Stimulated activated CD4-positive, alpha-beta T cell treated with anti-CD3 and anti-CD28 coated beads, Interleukin-1b, Interleukin-23, amount 100 ng/mL, for 48 hours (primary cell): ENCODE results near the gene NHP2.
"Not testable (repeated sequence)": the region's sequence is repeated elsewhere in the genome, so short reads cannot be mapped to it uniquely, and the experiment has no call there.

Experiments used
- DNase-seq: peaks from one replicate; pipeline ENCODE4 v3.0.0-alpha.2; 2020

The NHP2 gene

GRCh38 chr5:178153530-178154340 is at the start of gene NHP2:
TSS of gene NHP2 (minus strand) at chr5:178153885. CDS start at chr5:178153817, 68 bp downstream.
- peak; percentile 99 for DNase-seq

DNA sequence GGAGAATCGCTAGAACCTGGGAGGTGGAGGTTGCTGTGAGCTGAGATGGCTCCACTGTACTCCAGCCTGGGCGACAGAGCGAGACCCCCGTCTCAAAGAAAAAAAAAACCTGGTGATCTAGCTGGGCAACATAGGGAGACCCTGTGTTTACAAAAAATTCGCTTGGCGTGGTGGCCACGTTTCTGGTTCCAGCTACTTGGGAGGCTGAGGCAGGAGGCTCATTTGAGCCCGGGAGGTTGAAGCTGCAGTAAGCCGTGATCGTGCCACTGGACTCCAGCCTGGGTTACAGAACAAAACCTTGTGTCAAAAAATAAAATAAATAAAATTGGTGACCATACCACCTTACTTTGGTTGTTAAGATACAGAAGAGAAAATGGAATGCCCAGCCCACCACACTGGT is 48.9 kb upstream of the NHP2 start:
- no peak for DNase-seq

DNA sequence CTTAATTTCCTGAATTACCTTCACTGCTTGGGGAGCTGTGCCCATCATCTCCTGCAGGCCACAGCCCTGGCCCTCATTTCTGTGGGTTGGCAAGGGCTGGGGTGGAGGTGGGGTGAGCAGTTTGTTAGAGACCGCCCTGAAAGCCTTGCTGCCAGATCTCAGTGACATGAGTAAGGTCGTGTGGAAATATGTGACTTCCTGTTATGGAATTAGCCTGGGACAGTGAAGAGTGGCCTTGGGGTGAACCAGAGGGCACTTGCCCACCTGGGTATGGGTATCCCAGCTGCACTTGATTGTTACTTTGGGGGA is 48.2 kb upstream of the NHP2 start:
- DNase-seq, result no peak

- DNase-seq, result no peak
Observed at GRCh38 chr5:178201221-178201926, 47.7 kb upstream of the NHP2 start.

GRCh38 chr5:178199581-178200434 is 46.1 kb upstream of the NHP2 start:
- no peak for DNase-seq

DNA sequence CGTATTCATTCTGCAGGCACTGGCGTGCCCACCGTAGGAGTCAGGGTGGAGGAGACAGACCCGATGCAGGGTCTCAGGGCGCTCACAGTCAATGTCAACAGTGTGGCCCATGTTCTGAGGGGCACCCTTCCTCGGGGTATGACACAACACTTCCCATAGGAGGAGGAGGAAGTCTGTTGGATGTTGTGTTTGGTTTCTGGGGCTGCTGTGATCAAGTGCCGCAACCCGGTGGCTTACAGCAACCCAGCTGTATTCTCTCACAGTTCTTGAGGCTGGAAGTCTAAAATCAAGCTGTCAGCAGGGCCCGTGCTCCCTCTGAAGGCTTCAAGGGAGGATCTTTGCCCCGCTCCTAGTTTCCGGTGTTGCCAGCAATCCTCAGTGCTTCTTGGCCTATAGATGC is 45.0 kb upstream of the NHP2 start:
- no peak for DNase-seq

DNA sequence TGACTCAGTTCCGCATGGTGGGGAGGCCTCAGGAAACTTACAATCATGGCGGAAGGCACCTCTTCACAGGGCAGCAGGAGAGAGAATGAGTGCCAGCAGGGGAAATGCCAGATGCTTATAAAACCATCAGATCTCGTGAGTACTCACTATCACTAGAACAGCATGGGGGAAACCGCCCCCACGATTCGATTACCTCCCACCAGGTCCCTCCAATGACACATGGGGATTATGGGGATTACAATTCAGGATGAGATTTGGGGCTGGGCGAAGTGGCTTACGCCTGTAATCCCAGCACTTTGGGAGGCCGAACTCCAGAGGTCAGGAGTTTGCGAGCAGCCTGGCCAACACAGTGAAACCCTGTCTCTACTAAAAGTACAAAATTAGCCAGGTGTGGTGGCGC is 44.5 kb upstream of the NHP2 start:
- not testable (repeated sequence) for DNase-seq

GRCh38 chr5:178196986-178197385 is 43.3 kb upstream of the NHP2 start:
- DNase-seq, result no peak

DNA sequence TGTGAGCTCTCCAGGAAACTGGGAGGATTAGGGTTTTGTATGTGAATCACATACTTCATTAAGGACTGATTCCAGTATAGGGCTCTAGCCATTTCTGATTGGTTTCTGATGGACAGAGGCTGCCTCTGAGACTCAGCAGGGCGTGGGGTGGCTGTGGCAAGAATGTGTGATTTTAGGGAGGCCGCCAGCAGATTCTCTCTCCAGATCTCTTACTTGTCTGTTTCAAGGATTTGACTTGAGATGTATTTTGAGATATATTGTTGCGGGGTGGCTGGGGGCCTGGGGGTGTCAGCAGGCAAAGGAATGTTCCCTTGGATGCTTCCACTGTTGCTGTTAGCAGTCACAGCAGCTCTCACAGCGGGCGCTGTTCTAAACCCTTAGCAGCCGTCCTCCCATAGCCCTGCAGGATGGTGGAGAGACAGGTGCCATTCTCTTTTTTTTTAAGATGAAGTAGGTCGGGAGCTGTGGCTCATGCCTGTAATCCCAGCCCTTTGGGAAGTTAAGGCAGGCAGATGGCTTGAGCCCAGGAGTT is 42.7 kb upstream of the NHP2 start:
- no peak for DNase-seq

DNA sequence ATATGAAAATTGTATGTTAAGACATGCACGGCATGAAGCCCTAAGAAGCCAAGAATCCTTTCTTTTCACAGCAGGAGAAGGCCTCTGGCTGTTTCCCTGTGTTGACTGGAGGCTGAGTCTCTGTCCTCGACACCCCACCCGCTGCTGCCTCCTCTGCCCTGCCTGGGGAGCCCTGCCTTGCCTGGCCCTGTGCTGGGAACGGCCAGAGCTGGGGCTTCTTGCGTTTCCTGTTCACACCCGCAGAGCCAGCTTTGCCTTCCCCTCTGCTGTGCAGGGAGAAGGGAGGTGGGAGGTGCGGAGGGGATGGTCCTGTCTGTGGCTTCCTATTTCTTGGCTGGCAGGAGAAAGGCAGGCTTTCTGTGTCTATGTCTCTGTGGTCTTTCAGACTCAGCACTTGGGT is 40.3 kb upstream of the NHP2 start:
- no peak for DNase-seq

GRCh38 chr5:178193251-178193809 is 39.6 kb upstream of the NHP2 start:
- no peak for DNase-seq

DNA sequence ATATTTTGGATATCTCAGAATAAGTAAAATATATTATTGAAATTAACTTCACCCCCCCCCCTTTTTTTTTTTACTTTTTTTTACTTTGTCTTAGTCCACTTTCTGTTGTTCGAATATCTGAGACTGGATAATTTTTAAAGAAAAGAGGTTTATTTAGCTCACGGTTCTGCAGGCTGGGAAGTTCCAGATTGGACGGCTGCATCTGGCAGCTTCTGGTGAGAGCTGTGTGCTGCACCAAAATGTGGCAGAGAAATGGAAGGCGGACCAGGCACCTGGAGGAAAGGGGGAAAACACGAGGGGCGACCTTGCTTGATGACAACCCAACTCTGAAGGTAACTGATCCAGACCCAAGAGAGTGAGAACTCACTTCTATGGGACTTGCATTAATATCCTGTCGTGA is 39.1 kb upstream of the NHP2 start:
- no peak for DNase-seq

- no peak for DNase-seq
Observed at GRCh38 chr5:178192244-178192643, 38.6 kb upstream of the NHP2 start.

DNA sequence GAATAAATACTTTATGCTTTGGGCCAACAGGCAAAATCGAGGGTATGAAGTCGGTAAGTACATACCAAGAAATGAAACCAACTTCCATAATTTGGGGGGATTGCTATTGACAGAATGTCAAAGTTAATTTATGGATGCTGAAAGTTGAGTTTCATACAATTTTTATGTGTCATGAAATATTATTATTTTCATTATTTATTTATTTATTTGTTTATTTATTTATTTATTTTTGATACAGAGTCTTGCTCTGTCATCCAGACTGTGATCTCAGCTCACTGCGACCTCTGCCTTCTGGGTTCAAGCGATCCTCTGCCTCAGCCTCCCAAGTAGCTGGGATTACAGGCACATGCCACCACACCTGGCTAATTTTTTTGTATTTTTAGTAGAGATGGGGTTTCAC is 38.0 kb upstream of the NHP2 start:
- DNase-seq, result no peak

DNA sequence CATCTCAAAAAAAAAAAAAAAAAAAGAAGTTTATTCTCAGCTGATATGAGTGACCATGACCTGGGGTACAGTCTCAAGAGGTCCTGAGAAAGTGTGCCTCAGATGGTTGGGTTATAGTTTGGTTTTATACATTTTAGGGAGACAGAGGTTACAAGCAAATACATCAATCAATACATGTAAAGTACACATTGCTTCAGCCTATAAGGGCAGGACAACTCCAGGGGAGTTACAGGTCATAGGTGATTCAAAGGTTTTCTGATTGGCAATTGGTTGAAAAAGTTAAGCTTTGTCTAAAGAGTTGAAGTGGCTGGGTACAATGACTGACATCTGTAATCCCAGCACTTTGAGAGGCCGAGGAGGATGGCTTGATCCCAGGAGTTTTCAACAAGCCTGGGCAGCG is 35.7 kb upstream of the NHP2 start:
- no peak for DNase-seq

DNA sequence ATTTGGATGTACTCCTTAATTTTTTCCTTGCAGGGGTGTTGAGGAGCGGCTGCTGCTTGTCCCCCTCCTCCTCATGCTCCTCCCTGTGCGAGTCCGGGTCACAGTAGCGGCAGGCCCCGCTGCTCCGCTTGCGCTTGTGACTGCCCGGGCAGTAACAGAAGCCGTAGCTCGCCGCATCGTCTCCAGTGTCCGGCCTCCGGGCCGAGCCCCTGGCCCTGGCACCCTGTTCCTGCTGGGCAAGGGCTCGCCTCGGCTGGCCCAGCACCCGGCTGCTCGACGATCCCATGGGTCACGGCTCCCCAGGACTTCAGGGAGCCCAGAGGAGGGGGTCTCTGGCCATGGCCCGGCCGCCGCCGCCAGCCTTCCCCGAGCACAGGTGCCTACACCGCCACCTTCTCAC is 33.3 kb upstream of the NHP2 start, which contains the start of gene GMCL2:
TSS of gene GMCL2 (minus strand) at position 358 of the 400 bp plus-strand sequence. CDS start at position 286, 72 bp downstream.
- no peak for DNase-seq

- DNase-seq, result no peak
Observed at GRCh38 chr5:178186427-178186826, 32.7 kb upstream of the NHP2 start.

DNA sequence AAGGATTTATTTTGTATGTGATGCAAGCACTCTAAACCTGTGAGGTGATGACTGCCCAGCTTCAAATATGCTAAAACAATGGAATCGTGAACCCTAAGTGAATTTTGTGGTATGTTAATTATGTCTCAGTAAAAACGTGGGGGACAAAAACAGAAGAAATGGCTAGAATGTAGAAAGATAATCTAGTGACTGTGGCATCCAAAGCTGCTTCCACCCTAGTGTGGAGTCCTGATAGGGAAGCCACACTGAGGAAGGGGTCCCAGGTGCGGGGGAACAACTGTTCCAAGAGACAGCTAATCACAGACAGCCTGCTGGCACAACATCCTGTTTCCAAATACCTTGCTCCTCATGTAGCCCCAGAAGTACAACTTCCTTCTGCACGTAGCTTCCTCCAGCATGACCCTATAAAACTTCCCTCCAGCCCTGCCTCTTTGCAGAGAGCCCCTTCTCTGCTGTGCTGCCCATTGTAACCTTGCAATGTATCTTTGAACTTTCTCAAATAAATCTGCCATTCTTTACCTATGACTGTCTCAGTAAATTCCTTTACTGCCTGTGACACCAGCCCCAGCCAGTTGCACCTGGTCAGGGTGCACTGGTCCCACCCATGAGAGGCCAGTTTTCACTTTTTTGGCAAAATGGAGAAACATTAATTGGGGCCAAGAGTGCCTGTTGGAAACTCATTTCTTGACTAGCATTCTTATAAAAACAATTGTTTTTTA is 28.6 kb upstream of the NHP2 start:
- DNase-seq, result no peak

DNA sequence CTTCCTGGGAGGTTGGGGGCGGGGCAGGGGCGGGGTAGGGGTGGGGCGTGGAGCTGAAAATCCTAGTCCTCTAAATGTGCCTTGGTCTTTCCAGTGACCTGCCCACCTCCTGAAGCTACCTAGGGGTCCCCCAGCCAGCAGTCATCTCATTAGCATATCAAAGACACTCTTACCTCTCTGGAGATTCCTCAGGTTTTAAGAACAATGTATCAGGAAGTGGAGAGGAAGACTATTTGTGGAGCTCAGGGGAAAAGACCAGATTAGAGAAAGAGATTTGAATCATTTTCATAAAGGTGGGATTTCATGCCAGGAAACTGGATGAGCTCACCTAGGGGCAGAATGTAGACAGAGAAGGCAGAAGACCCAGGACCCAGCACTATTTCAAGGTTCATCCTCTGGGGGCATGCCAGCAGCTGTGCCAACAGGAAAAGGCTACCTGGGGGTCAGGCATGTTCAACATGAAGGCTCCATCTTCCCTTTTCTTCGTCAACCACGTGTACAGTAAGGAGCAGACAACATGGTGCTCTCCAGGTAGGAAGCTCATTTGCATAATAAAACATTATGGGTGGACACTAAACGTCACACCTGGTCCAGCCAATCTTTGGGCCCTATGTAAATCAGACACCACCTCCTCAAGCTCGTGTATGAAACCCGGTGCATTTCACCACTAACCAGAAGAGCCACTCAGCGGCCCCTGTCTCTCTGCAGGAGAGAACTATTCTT is 26.6 kb upstream of the NHP2 start:
- DNase-seq, result no peak

GRCh38 chr5:178177569-178177968 is 23.9 kb upstream of the NHP2 start:
- no peak for DNase-seq

DNA sequence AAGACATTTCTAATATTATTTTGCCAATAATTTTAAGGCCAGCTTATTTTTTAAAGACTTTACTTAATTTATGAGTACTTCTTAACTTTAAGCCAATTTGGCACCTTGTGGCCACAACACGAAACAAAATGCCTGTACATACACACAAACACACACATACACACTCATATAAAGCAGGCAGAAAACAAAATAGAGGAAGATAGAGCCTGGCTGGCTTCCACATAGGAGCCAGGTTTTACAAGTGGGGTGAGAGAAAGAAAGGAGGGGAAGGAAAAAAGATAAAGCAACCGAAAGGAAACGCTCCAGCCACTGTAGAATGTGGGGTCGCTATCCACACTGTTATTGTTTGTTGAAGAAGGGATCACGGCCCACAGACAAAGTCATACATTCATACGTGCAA is 23.1 kb upstream of the NHP2 start:
- no peak for DNase-seq

DNA sequence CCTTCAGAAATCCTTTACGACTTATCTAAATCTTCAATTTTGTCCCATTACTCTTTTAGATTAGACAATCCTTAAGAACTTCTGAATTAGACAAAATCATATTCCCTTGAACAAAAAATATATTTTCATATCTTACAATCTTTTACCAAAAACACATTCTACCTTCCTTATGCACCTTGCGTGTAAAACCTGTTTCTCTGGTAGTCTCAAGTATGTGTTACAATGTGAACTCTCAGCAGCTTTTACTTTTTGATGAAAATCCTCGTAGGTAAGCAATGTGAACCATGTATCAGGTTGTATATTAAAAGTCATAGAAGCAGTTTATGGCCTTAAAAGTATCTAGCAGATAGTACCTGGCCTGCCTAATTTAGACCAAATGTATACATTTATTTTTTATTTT is 20.8 kb upstream of the NHP2 start:
- no peak for DNase-seq
